Activated naive CD4-positive, alpha-beta T cell treated with anti-CD3 and anti-CD28 coated beads, Interleukin-2, amount 50 U/mL, for 16 hours (primary cell): ENCODE data around the gene CBFA2T3.

Experiments
- DNase-seq: peaks from one replicate; pipeline ENCODE4 v3.0.0-alpha.2; 2020

Gene CBFA2T3

DNA sequence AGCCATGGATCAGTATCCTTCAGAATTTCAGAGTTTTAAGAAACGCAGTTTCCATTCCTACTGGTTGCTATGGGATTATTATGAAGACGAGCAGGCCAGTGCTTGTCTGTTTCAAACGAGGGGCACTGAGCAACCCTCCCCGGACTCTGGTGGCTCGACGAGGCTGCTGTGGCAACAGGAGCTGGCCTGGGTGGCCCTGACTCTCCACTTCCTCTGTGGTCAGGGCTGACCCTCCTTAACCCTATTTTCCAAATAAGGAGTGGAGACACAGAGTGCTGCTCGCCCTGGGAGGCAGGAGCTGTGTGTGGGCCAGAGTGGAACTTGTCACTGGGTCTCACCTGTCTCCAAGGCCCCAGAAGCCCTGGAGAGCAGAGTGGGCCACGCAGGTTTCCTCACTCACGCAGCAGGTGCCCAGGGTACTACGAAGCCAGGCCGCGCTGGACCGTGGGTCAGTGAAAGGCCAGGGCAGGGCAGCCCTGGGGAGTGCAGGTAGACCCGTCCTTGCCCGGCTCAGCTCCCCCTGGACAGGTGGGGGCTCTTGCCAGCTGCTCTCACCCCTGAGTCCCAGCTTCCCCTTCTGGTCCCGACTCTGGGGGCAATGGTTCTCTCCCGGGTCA, 123.6 kb downstream of the CBFA2T3 start:
- no peak for DNase-seq

DNA sequence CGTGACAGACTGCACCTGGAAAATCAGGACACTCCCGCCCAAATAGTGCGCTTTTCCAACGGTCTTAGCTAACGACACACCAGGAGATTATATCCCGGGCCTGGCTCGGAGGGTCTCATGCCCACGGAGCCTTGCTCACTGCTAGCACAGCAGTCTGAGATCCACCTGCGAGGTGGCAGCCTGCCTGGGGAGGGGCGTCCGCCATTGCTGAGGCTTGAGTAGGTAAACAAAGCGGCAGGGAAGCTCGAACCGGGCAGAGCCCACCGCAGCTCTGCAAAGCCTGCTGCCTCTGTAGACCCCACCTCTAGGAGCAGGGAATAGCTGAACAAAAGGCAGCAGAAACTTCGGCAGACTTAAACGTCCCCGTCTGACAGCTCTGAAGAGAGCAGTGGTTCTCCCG, 125.4 kb downstream of the CBFA2T3 start:
- DNase-seq, result no peak

GRCh38 chr16:88850531-88851199, 126.3 kb downstream of the CBFA2T3 start:
- DNase-seq, result no peak

DNA sequence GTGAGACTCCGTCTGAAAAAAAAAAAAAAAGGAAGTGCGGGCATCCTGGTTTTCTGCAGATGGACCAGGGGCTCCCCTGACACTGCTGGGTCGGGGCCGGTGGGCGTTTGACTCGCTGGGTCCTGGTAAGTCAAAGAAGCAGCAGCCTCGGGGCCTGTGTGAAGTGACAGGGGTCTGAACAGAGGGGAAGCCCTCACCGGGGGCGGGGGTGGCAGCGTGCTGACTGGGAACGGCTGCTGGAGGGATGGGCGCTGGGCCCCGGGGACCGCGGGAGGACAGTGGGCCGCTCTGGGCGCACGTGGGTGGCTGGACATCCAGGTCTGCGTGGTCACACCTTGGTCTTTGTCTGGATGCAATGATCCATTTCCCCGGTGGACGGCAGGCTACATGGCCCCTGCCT, 128.4 kb downstream of the CBFA2T3 start:
- DNase-seq, result no peak

- no peak for DNase-seq
Observed at GRCh38 chr16:88847654-88848053, 129.4 kb downstream of the CBFA2T3 start.

DNA sequence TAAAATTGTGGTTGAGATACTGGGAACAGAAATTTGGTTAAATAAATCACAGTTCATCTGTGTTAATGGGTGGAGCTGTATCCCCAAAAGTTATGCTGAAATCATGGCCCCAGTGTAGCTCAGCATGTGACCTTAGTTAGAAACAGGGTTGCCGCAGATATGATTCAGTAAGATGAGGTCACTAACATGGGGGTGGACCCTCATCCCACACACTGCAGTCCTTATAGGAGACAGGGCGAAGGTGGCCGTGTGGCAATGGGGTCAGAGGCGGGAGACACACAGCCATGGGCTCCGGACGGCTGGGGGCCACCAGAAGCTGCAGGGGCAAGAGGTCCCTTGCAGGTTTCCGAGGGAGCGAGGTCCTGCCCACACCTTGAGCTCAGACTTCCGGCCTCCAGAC, 130.9 kb downstream of the CBFA2T3 start:
- DNase-seq, result no peak

GRCh38 chr16:88844419-88845036, 132.5 kb downstream of the CBFA2T3 start:
- DNase-seq, result no peak

DNA sequence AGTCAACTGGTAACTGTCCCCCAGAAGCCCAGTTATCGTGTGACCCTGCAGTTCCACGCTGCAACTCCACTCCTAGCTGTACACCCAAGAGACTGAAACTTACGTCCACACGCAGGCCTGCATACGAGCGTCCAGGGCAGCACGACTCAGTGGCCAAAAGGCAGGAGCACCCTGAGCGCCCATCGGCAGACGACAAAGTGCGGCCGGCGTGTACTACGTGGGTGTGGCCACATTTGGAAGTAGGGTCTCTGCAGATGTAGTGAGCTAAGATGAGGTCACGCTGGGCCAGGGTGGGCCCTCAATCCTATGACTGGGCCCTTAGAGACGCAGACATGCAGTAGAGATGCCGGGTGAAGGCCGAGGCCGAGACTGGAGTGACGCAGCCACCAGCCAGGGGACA, 133.8 kb downstream of the CBFA2T3 start:
- no peak for DNase-seq

DNA sequence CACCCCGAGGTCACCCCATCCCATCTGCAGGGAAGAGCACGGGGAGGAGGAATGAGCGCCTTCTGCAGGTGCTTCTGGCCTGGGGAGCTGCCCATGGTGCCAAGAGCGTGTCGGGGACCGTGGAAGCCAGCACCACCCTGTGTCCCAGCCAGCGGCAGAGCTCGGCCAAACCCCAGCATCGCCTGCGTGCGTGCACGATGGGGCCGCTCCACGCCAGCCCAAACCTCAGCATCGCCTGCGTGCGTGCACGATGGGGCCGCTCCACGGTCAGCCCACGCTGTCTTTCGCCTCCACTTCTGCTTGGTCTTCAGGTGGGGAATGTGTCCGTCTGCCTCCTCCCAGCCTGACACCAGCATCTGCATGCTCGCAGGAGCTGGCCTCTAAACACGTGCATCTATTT, 134.2 kb downstream of the CBFA2T3 start:
- DNase-seq, result no peak

DNA sequence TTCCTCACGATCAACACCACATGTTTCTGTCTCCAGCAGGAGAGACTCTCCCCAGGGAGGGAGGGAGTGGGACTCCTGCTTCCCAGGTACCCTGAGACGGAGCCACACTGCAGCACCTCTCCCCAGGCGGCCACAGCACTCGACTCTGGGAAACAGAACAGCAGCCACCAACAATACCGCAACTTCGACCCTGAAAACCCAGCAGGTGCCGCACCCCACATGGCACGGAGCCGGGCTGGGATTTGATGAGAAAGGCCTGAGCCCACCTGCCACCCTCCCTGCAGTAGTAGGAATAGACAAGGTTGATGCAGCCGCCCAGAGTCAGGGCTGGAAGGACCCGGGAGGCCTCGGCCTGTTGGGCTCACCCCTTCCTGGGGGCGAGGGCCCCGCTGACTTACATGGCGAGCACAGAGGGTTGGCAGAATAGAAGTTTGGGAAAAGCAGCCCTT, 134.7 kb downstream of the CBFA2T3 start:
- no peak for DNase-seq

DNA sequence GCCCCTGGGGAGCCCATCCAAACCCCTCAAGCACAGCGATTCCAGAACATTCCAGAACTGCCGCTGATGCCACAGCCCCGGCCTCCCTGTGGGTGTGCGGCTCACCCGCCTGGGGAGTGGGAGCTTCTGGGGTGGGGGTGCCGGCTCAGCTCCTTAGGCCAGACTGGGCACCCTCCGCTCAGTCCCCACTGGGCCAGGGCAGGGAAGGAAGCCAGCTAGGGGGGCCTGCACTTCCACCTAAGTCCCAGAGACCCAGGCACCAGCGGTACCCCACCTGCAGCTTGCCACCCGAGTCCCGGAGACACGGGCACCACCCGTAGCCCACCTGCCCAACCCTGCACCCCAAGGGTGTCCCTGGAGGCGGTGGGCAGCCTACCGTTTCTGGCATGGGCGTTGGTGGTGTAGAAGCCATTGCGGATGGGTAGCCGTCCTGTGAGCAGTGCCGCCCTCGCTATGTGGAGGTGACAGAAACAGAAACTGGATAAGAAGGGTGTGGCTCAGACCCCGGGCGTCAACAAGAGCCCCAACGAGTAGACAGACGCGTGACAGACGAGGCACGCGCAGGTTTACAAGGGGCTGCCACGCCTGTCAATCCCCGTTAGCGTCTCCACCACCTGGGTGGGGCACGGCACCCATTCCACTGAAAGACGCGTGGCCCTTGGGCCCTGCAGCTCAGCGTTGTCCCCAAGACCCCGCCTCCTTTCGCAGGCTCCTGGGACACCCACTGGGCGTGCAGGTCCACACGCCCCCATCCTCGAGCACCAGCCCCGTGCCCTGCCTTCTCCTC, 135.3 kb downstream of the CBFA2T3 start:
- DNase-seq, result no peak

- DNase-seq, result no peak
Observed at GRCh38 chr16:88840600-88841215, 136.3 kb downstream of the CBFA2T3 start.

GRCh38 chr16:88839745-88840599, 137.0 kb downstream of the CBFA2T3 start:
- no peak for DNase-seq

- no peak for DNase-seq
Observed at GRCh38 chr16:88839026-88839529, 137.9 kb downstream of the CBFA2T3 start.

DNA sequence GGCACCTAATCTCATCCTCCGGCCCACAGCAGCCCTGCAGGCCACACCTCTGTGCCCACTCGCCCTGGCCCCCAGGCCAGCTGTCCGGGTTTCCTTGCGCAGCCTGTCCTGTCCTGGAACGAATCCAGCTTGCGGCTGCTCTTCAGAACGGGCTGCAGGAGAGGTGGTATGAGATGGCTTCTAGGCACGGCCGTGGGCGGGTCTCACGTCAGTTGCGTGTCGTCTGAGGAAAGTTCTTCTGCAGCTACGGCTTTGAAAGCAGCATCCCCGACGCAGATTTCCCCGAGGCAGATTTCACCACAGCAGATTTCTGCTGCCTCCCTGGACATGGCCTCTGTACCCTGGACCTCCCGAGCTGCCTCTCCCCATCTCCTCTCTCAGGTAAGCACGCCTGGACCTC, 138.4 kb downstream of the CBFA2T3 start:
- DNase-seq, result no peak

- no peak for DNase-seq
Observed at GRCh38 chr16:88837806-88838205, 139.2 kb downstream of the CBFA2T3 start.

- no peak for DNase-seq
Observed at GRCh38 chr16:88836791-88837190, 140.2 kb downstream of the CBFA2T3 start.

DNA sequence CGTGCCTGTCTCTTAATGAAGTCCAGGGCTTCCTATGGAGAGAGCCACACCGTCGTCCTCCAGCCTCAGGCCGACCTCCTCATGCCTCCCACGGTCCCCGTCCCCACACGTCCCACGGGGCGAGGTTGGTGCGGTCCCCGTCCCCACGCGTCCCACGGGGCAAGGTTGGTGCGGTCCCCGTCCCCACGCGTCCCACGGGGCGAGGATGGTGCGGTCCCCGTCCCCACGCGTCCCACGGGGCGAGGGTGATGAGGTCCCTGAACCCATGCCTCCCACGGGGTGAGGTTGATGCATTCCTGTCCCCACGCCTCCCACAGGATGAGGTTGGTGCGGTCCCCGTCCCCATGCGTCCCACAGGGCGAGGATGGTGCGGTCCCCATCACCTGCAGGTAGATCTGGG, 141.2 kb downstream of the CBFA2T3 start:
- no peak for DNase-seq

DNA sequence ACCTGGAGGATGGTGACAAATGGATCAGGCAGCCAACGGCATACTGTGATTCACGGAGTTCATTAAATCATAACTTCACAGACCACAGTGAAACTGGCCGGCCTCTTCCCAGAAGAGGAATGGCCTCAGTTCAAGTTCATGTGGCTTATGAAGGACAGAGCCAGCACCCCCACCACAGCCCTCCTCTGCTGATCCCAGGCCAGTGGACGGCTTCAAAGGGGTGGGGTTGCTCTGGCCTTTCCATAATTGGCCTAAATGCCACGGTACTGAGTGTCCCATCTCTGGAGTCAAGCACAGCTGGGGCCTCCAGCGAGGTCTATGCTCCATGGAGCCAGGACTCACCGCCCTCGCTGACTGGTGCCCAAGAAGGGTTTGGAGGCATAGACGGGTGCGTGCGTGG, 141.6 kb downstream of the CBFA2T3 start:
- no peak for DNase-seq

DNA sequence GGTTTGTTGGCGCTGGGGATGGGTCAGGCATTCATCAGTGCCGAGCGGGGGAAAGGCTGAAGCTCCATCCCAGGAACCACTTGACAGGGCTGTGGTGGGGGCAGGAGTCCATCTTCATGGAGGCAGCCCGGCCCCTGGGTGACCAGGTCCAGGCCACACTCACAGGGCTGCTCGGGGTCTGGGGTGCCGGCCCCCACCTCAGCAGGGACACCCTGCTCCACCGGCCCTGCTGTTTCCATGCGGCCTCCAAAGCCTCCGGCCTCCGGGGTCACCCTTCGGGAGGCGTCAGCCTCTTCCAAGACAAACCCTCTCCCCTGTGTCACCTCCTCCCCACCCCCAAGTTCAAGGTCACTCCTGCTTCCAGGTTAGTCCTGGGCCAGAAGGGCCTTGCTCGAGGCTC, 142.3 kb downstream of the CBFA2T3 start:
- DNase-seq, result no peak

GRCh38 chr16:88833086-88833485, 143.9 kb downstream of the CBFA2T3 start:
- no peak for DNase-seq

DNA sequence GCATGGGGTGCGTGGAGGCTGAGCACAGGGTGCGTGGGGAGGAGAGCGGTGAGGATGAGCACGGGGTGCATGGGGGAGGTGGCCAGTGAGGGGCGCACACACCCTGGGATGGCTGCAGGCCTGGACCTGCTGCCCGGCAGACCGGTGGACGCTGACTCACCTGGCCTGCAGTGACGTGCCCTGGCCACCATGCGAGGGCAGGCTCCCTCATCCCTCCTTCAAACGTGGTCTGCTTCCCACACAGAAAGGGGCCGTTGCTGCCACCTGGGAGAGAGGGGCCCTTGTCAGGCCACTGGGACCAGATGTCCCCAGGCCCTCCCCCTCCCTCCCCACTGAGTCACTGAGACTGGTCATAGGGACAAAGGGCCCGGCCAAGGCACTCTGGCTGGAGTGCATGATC, 145.2 kb downstream of the CBFA2T3 start:
- no peak for DNase-seq
